ENCODE measurements around the gene COMMD1.

COMMD1 gene

GRCh38 chr2:62102402-62102920, 197.0 kb downstream of the COMMD1 start:
- TF ChIP-seq, protein P1, sequence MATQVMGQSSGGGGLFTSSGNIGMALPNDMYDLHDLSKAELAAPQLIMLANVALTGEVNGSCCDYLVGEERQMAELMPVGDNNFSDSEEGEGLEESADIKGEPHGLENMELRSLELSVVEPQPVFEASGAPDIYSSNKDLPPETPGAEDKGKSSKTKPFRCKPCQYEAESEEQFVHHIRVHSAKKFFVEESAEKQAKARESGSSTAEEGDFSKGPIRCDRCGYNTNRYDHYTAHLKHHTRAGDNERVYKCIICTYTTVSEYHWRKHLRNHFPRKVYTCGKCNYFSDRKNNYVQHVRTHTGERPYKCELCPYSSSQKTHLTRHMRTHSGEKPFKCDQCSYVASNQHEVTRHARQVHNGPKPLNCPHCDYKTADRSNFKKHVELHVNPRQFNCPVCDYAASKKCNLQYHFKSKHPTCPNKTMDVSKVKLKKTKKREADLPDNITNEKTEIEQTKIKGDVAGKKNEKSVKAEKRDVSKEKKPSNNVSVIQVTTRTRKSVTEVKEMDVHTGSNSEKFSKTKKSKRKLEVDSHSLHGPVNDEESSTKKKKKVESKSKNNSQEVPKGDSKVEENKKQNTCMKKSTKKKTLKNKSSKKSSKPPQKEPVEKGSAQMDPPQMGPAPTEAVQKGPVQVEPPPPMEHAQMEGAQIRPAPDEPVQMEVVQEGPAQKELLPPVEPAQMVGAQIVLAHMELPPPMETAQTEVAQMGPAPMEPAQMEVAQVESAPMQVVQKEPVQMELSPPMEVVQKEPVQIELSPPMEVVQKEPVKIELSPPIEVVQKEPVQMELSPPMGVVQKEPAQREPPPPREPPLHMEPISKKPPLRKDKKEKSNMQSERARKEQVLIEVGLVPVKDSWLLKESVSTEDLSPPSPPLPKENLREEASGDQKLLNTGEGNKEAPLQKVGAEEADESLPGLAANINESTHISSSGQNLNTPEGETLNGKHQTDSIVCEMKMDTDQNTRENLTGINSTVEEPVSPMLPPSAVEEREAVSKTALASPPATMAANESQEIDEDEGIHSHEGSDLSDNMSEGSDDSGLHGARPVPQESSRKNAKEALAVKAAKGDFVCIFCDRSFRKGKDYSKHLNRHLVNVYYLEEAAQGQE (IDR thresholded peaks at IDR 0.05; ENCODE audit: insufficient read depth in 1 of 2, low read depth in 2 of 2, low read length in 2 of 2) = no peak
- TF ChIP-seq SIN3A (IDR thresholded peaks at IDR 0.05; ENCODE audit: borderline replicate concordance, insufficient read depth, low read length) (no peak), FOXP2 (optimal IDR thresholded peaks at IDR 0.05; ENCODE audit: borderline replicate concordance, extremely low read depth, extremely low read length, insufficient read depth) (no peak), TAF1 (IDR thresholded peaks at IDR 0.05; ENCODE audit: borderline replicate concordance, insufficient read depth, low read length) (no peak)

- TF ChIP-seq POLR2AphosphoS5 (IDR thresholded peaks at IDR 0.05; ENCODE audit: low read depth, low read length) (no peak), TAF1 (IDR thresholded peaks at IDR 0.05; ENCODE audit: borderline replicate concordance, insufficient read depth, low read length) (no peak), FOXP2 (optimal IDR thresholded peaks at IDR 0.05; ENCODE audit: borderline replicate concordance, extremely low read depth, extremely low read length, insufficient read depth) (no peak), SIN3A (IDR thresholded peaks at IDR 0.05; ENCODE audit: borderline replicate concordance, insufficient read depth, low read length) (no peak)
- TF ChIP-seq, protein P1 (IDR thresholded peaks at IDR 0.05; ENCODE audit: insufficient read depth in 1 of 2, low read depth in 2 of 2, low read length in 2 of 2) = no peak
Observed at GRCh38 chr2:62109554-62109953, 204.1 kb downstream of the COMMD1 start.

DNA sequence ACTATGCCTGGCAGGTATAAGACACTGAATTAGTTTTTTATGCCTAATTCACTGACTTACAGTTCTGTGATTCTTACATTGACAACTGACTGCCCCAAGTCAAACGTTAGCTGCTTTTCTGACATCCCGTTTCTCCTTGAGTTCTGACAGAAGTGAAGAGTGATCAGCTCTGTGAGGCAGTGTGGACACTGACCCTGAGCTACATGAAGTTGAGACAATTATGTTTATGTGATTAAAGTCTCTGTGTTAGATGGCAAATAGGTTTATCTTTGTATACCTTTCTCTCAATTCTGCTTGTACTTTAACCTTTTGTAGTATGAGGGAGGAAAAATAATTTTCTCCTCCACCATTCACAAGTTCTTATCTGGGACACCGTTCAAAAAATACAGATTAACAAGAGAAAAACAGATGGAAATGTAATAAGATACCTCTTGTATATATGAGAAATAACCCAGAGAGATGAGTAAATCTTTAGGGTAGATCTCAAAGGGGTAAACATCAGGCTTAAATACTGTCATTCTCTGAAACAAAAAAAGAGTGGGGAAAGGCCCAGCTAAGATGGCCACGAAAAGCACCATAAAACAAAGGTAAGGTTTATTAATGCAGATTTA, 205.0 kb downstream of the COMMD1 start:
- TF ChIP-seq, protein P1 (IDR thresholded peaks at IDR 0.05; ENCODE audit: insufficient read depth in 1 of 2, low read depth in 2 of 2, low read length in 2 of 2) = no peak
- TF ChIP-seq POLR2AphosphoS5 (IDR thresholded peaks at IDR 0.05; ENCODE audit: low read depth, low read length) (no peak), SIN3A (IDR thresholded peaks at IDR 0.05; ENCODE audit: borderline replicate concordance, insufficient read depth, low read length) (no peak)

GRCh38 chr2:62112179-62112578, 206.7 kb downstream of the COMMD1 start:
- TF ChIP-seq TAF1 (IDR thresholded peaks at IDR 0.05; ENCODE audit: borderline replicate concordance, insufficient read depth, low read length) (no peak), FOXP2 (optimal IDR thresholded peaks at IDR 0.05; ENCODE audit: borderline replicate concordance, extremely low read depth, extremely low read length, insufficient read depth) (no peak), SIN3A (IDR thresholded peaks at IDR 0.05; ENCODE audit: borderline replicate concordance, insufficient read depth, low read length) (no peak), POLR2AphosphoS5 (IDR thresholded peaks at IDR 0.05; ENCODE audit: low read depth, low read length) (no peak)
- TF ChIP-seq, protein P1 (IDR thresholded peaks at IDR 0.05; ENCODE audit: insufficient read depth in 1 of 2, low read depth in 2 of 2, low read length in 2 of 2) = no peak

DNA sequence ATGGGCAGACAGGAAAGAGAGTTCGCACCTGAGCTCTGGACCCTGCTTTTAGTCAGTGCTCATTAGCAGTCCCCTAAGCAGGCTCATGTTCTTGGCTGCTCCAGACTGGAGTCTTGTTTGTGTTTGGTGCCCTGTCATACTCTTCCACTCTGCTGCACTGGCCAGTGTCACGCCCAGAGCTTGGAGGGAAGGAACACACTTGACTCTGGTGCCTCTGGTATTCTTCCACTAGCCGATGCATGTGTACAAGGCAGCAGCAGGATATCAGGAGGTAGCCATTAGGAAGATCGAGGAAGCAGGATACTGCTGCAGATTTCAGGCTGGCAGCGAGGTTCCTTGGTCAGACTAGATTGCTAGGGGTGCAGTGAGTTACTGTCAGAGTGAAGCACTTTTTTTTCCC, 209.1 kb downstream of the COMMD1 start:
- TF ChIP-seq TAF1 (IDR thresholded peaks at IDR 0.05; ENCODE audit: borderline replicate concordance, insufficient read depth, low read length) (no peak), FOXP2 (optimal IDR thresholded peaks at IDR 0.05; ENCODE audit: borderline replicate concordance, extremely low read depth, extremely low read length, insufficient read depth) (no peak), SIN3A (IDR thresholded peaks at IDR 0.05; ENCODE audit: borderline replicate concordance, insufficient read depth, low read length) (no peak), POLR2AphosphoS5 (IDR thresholded peaks at IDR 0.05; ENCODE audit: low read depth, low read length) (no peak)
- TF ChIP-seq, protein P1 (IDR thresholded peaks at IDR 0.05; ENCODE audit: insufficient read depth in 1 of 2, low read depth in 2 of 2, low read length in 2 of 2) = no peak
